Activated naive CD8-positive, alpha-beta T cell treated with anti-CD3 and anti-CD28 coated beads, Interleukin-2, amount 10 ng/mL, durations not matched to agents 7 days and 5 days (primary cell): Measurements from ENCODE around the gene CELA3B. TPM values are rescaled to one million over a fixed set of nuclear protein-coding genes. Genes with fewer than 3 reads are reported as not detected.
"Not testable (repeated sequence)": the region's sequence is repeated elsewhere in the genome, so short reads cannot be mapped to it uniquely, and the experiment has no call there.

Source experiments
- ATAC-seq: fragments of 150-1000 bp; cut with Tn5 transposase; one replicate; pipeline ENCODE4 v1.10.0; 2021; ENCODE audit warnings: low read depth, moderate library complexity
- POLR2A ChIA-PET: fragments of 350-600 bp; sonication (Branson Sonifier 250); formaldehyde crosslinking; loops from one replicate; lab custom pipeline; 2021; ENCODE audit warnings: antibody characterized with exemption; lab: Charles Lee
- DNase-seq: peaks from one replicate; pipeline ENCODE4 v3.0.0; 2021
- H3K27ac Mint-ChIP-seq: one replicate; pipeline ENCODE4 v1.8.0; 2022; ENCODE audit warnings: mild to moderate bottlenecking, mixed read lengths
- H3K27me3 Mint-ChIP-seq: one replicate; pipeline ENCODE4 v1.8.0; 2022; ENCODE audit warnings: mild to moderate bottlenecking, moderate library complexity, mixed read lengths
- H3K36me3 Mint-ChIP-seq: one replicate; pipeline ENCODE4 v1.8.0; 2021; ENCODE audit warnings: mild to moderate bottlenecking, mixed read lengths
- H3K4me1 Mint-ChIP-seq: one replicate; pipeline ENCODE4 v1.8.0; 2021; ENCODE audit warnings: mixed read lengths
- H3K4me3 Mint-ChIP-seq: one replicate; pipeline ENCODE4 v1.8.0; 2022; ENCODE audit warnings: mild to moderate bottlenecking, moderate library complexity, mixed read lengths
- H3K9me3 Mint-ChIP-seq: one replicate; pipeline ENCODE4 v1.8.0; 2021; ENCODE audit warnings: mixed read lengths
- total RNA-seq, 2 experiments: library from RNA; stranded (reverse); gene quantifications; one replicate each; pipeline ENCODE4 v1.2.3, GENCODE V29; 2021

The CELA3B gene
- total RNA-seq, 2 experiments from 2014 or later, result not detected

DNA sequence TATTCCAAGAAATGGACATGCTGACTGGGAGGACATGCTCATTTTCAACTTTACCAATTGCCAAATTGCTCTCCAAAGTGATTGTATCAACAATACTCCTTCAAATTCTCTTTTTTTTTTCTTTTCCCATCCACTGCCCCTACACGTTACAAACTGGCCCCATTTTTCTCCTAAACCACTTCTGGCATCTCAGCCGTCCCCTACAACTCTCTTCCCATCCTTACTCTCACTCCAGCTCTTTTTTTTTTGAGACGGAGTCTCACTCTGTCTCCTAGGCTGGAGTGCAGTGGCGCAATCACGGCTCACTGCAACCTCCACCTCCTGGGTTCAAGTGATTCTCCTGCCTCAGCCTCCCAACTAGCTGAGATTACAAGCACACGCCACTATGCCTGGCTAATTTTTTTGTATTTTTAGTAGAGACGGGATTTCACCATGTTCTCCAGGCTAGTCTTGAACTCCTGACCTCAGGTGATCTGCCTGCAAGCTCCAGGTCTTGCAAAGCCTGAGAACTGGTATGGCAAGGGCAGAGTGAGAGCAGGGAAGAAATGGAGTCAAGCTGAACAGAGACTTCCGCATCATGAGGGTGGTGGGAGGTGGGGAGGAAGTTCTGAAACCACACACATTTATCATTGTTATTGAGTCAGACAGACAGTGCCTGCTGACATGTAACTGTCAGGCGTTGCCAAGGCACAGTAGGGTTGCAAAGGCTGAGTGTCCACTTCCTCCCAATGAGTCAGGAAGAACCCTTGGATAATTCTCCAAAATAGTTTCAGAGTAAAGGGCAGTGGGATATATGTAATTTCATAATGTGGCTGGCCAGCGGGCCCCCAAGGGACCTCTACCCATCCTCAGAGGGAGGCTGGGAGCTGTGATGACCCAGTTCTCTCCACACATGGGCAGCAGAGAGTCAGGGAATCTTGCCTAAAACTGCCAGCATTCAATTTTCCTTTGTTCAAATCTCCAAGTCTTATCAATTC, 42.0 kb downstream of the CELA3B start:
- DNase-seq (no peak), ATAC-seq (peak; percentile 93)
- Mint-ChIP-seq H3K4me1 (peaks cover 19% of the 10 kb centered on the region), H3K4me3 (peak overlapping the region; percentile 74), H3K27ac (peak overlapping the region; percentile 88), H3K27me3 (peaks cover 5% of the 10 kb centered on the region), H3K36me3 (no peaks in the 10 kb centered on the region), H3K9me3 (no peaks in the 10 kb centered on the region)
- POLR2A ChIA-PET, result interaction anchor here (0.7 to 1.5 kb wide), 6 partner anchors 21 to 74 kb away, joined by 3 to 6 read pairs (median 4); partner anchors contain the start of gene CDC42

GRCh38 chr1:22021061-22021460, 44.2 kb downstream of the CELA3B start:
- H3K27ac Mint-ChIP-seq, result no peak overlapping the region
- POLR2A ChIA-PET, result no interaction called here

GRCh38 chr1:22024485-22025367, 47.9 kb downstream of the CELA3B start:
- peak overlapping the region; percentile 99 for H3K27ac Mint-ChIP-seq
- POLR2A ChIA-PET, result interaction anchor here (0.6 to 10.7 kb wide), 21 partner anchors 8 to 1238 kb away, joined by 3 to 316 read pairs (median 7); partner anchors contain the start of genes CDC42 and USP48
- H3K36me3 Mint-ChIP-seq, result peaks cover 6% of the 10 kb centered on the region
- H3K4me3 Mint-ChIP-seq, result peak overlapping the region; percentile 89
- H3K4me1 Mint-ChIP-seq, result peaks cover 33% of the 10 kb centered on the region
- peak; percentile 77 for DNase-seq
- no peaks in the 10 kb centered on the region for H3K27me3 Mint-ChIP-seq
- H3K9me3 Mint-ChIP-seq, result no peaks in the 10 kb centered on the region
- ATAC-seq, result peak; percentile 72

More at GRCh38 chr1:22021061-22021460, 44.2 kb downstream of the CELA3B start:
- Mint-ChIP-seq H3K4me1 (peaks cover 31% of the 10 kb centered on the region), H3K4me3 (no peak overlapping the region), H3K27me3 (no peaks in the 10 kb centered on the region), H3K9me3 (no peaks in the 10 kb centered on the region), H3K36me3 (peaks cover 2% of the 10 kb centered on the region)
- DNase-seq (no peak), ATAC-seq (no peak)

DNA sequence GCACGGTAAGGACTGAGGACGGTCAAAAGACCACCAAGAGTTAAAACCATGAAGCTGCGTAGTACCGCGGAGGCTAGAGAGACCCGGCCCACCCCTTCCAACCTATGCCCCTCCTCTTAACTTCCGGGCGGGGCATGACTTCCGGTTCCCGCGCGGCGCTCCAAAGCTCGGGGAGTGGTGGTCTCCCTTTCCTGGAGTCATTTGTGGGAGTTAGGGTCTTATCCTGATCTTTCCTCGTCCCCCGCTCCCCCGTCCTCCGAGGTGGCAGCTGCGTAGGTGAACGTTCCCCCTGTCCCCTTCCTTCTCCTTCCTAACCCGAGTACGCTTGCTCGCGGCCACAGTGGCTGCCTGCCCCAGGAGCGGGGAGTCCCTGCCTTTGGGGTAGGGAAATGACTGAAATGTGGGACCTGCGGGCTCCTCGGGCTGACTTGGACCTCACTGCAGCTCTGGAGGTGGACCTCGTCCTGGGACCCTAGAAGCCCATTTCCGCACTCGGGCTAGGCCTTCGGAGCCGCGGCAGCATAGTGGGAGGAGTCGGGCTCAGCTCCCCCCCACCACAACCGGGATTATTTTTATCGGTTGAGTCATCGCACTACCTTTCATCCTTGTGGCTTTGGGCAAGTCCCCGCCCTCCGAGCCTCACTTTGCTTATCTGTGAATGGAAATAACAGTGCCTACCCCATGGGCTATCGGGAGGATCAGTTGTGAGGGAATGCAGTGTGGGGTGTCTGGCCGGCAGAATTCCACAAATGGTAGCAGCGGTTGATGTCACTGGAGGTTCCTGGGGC, 48.7 kb downstream of the CELA3B start:
- peak overlapping the region; percentile 89 for H3K4me3 Mint-ChIP-seq
- H3K36me3 Mint-ChIP-seq, result peaks cover 6% of the 10 kb centered on the region
- H3K27ac Mint-ChIP-seq, result peak overlapping the region; percentile 99
- peak; percentile 84 for DNase-seq
- peaks cover 37% of the 10 kb centered on the region for H3K4me1 Mint-ChIP-seq
- peak; percentile 59 for ATAC-seq
- POLR2A ChIA-PET, result interaction anchor here (0.5 to 10.7 kb wide), 19 partner anchors 8 to 1239 kb away, joined by 3 to 316 read pairs (median 8); partner anchors contain the start of genes CDC42 and USP48
- H3K27me3 Mint-ChIP-seq, result no peaks in the 10 kb centered on the region
- no peaks in the 10 kb centered on the region for H3K9me3 Mint-ChIP-seq

DNA sequence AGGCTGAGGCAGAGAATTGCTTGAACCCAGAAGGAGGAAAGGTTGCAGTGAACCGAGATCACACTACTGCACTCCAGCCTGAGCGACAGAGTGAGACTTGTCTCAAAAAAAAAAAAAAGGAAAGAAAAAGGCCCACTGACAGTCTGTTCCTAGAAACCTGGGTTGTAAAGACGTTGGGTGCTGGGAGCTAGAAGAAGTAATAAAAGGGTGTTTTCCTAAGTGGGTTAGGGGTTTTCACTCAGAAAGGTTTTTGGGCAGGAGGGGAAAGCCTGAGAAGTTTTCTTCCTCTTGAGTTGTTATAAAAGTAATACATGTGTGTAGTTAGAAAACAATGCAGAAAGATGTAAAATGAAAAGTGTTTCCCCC, 50.1 kb downstream of the CELA3B start:
- POLR2A ChIA-PET, result interaction anchor here (1.5 to 10.7 kb wide), 3 partner anchors 13 to 26 kb away, joined by 5 to 316 read pairs (median 10); partner anchors contain the start of gene CDC42
- Mint-ChIP-seq H3K9me3 (no peaks in the 10 kb centered on the region), H3K27me3 (no peaks in the 10 kb centered on the region), H3K36me3 (peaks cover 10% of the 10 kb centered on the region), H3K4me3 (peak overlapping the region; percentile 89), H3K27ac (peak overlapping the region; percentile 99), H3K4me1 (peaks cover 46% of the 10 kb centered on the region)
- ATAC-seq, result no peak
- DNase-seq, result no peak

GRCh38 chr1:22030057-22030456, 53.2 kb downstream of the CELA3B start:
- Mint-ChIP-seq H3K4me3 (no peak overlapping the region), H3K27ac (no peak overlapping the region), H3K27me3 (no peaks in the 10 kb centered on the region), H3K9me3 (no peaks in the 10 kb centered on the region), H3K36me3 (peaks cover 10% of the 10 kb centered on the region), H3K4me1 (peaks cover 31% of the 10 kb centered on the region)
- POLR2A ChIA-PET, result interaction anchor here (3.6 to 10.7 kb wide), 2 partner anchors 10 to 24 kb away, joined by 29 to 316 read pairs; partner anchors contain the start of gene CDC42
- no peak for ATAC-seq
- DNase-seq, result no peak

DNA sequence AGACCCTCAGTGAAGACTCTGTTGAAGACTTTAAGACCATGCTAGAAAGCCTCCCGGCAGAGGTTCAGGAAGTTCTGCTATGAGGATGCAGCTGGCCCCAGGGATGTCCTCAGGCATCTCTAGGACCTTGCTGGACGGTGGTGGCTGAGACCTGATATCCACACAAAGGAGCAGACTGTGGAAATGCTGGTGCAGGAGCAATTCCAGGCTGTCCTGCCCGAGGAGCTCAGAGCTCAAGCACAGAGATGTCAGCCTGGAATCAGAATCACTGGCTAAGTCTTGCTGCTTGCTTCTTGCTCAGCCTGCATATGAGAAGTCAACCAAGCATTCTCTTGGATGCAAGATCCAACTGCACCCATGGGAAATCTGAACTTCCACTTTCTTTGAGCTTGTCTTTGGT, 53.7 kb downstream of the CELA3B start:
- no peak for ATAC-seq
- Mint-ChIP-seq H3K4me3 (no peak overlapping the region), H3K9me3 (no peaks in the 10 kb centered on the region), H3K36me3 (peaks cover 10% of the 10 kb centered on the region), H3K27me3 (no peaks in the 10 kb centered on the region), H3K27ac (no peak overlapping the region), H3K4me1 (peaks cover 31% of the 10 kb centered on the region)
- POLR2A ChIA-PET, result interaction anchor here (3.6 to 10.7 kb wide), 2 partner anchors 9 to 23 kb away, joined by 29 to 316 read pairs; partner anchors contain the start of gene CDC42
- no peak for DNase-seq

- no peaks in the 10 kb centered on the region for H3K27me3 Mint-ChIP-seq
- peaks cover 27% of the 10 kb centered on the region for H3K4me1 Mint-ChIP-seq
- peak overlapping the region; percentile 60 for H3K4me3 Mint-ChIP-seq
- DNase-seq (no peak), ATAC-seq (peak; percentile 62)
- POLR2A ChIA-PET, result interaction anchor here (3.6 to 10.7 kb wide), 2 partner anchors 8 to 22 kb away, joined by 29 to 316 read pairs; partner anchors contain the start of gene CDC42
- H3K27ac Mint-ChIP-seq, result peak overlapping the region; percentile 83
- no peaks in the 10 kb centered on the region for H3K9me3 Mint-ChIP-seq
- H3K36me3 Mint-ChIP-seq, result peaks cover 9% of the 10 kb centered on the region
Measured at GRCh38 chr1:22031214-22031962, 54.6 kb downstream of the CELA3B start.

GRCh38 chr1:22034834-22035233, 58.0 kb downstream of the CELA3B start:
- POLR2A ChIA-PET, result interaction anchor here (0.6 to 1.3 kb wide), 2 partner anchors 9 to 253 kb away, joined by 7 to 8 read pairs; no protein-coding TSS in a partner anchor
- H3K9me3 Mint-ChIP-seq, H3K36me3 Mint-ChIP-seq, ATAC-seq, DNase-seq, H3K4me3 Mint-ChIP-seq, H3K27me3 Mint-ChIP-seq, H3K27ac Mint-ChIP-seq: not testable (repeated sequence)
- H3K4me1 Mint-ChIP-seq, result peaks cover 29% of the 10 kb centered on the region

GRCh38 chr1:22037520-22037919, 60.7 kb downstream of the CELA3B start:
- ATAC-seq, result no peak
- no peak overlapping the region for H3K4me3 Mint-ChIP-seq
- H3K27me3 Mint-ChIP-seq, result no peaks in the 10 kb centered on the region
- POLR2A ChIA-PET, result interaction anchor here (7.5 to 8.3 kb wide), 2 partner anchors 11 to 15 kb away, joined by 207 to 316 read pairs; partner anchors contain the start of gene CDC42
- no peaks in the 10 kb centered on the region for H3K9me3 Mint-ChIP-seq
- peaks cover 29% of the 10 kb centered on the region for H3K4me1 Mint-ChIP-seq
- no peak for DNase-seq
- H3K27ac Mint-ChIP-seq, result peak overlapping the region; percentile 30
- H3K36me3 Mint-ChIP-seq, result no peaks in the 10 kb centered on the region

GRCh38 chr1:22038036-22038435, 61.2 kb downstream of the CELA3B start:
- peak overlapping the region; percentile 96 for H3K27ac Mint-ChIP-seq
- no peaks in the 10 kb centered on the region for H3K27me3 Mint-ChIP-seq
- H3K36me3 Mint-ChIP-seq, result no peaks in the 10 kb centered on the region
- peaks cover 32% of the 10 kb centered on the region for H3K4me1 Mint-ChIP-seq
- no peak for DNase-seq
- POLR2A ChIA-PET, result interaction anchor here (1.0 to 8.3 kb wide), 3 partner anchors 11 to 38 kb away, joined by 4 to 316 read pairs (median 207); partner anchors contain the start of gene CDC42
- ATAC-seq, result no peak
- H3K4me3 Mint-ChIP-seq, result no peak overlapping the region
- H3K9me3 Mint-ChIP-seq, result no peaks in the 10 kb centered on the region
